ENCODE results near the gene HSD17B1.

The HSD17B1 gene

DNA sequence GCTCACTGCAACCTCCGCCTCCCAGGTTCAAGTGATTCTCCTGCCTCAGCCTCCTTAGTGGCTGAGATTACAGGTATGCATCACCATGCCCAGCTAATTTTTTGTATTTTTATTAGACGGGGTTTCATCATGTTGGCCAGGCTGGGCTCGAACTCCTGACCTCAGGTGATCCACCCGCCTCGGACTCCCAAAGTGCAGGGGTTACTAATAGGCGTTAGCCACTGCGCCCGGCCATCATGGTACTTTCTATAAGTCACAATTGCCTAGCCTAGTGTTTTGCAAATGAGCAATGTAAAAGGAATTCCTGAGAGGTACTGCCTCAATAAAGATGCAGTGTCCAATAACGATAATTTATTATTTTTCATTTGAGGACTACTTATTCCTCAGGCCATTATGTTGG lies 38.7 kb downstream of the HSD17B1 start:
- H3K9me2 ChIP-seq (ENCODE audit: low read depth, low read length) = no peaks in the 10 kb centered on the region
- no peak overlapping the region for H2AFZ ChIP-seq (ENCODE audit: low read length)
- H3K27me3 ChIP-seq (ENCODE audit: insufficient read depth, low read length) = no peaks in the 10 kb centered on the region
- TF ChIP-seq, protein P1, sequence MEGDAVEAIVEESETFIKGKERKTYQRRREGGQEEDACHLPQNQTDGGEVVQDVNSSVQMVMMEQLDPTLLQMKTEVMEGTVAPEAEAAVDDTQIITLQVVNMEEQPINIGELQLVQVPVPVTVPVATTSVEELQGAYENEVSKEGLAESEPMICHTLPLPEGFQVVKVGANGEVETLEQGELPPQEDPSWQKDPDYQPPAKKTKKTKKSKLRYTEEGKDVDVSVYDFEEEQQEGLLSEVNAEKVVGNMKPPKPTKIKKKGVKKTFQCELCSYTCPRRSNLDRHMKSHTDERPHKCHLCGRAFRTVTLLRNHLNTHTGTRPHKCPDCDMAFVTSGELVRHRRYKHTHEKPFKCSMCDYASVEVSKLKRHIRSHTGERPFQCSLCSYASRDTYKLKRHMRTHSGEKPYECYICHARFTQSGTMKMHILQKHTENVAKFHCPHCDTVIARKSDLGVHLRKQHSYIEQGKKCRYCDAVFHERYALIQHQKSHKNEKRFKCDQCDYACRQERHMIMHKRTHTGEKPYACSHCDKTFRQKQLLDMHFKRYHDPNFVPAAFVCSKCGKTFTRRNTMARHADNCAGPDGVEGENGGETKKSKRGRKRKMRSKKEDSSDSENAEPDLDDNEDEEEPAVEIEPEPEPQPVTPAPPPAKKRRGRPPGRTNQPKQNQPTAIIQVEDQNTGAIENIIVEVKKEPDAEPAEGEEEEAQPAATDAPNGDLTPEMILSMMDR (IDR thresholded peaks at IDR 0.05; ENCODE audit: low read length) = no peak
- TF ChIP-seq EZH2 (IDR thresholded peaks at IDR 0.05; ENCODE audit: borderline replicate concordance, low read length) = no peak
- H3K4me2 ChIP-seq (ENCODE audit: low read length) = no peak overlapping the region
- no peaks in the 10 kb centered on the region for H3K9me3 ChIP-seq (ENCODE audit: low read length)
- H3K79me2 ChIP-seq (ENCODE audit: insufficient read depth, low read length) = no peaks in the 10 kb centered on the region
- peaks cover 15% of the 10 kb centered on the region for H3K4me1 ChIP-seq (ENCODE audit: insufficient read depth, low read length, severe bottlenecking)
- H3K27ac ChIP-seq (ENCODE audit: low read depth, low read length, poor library complexity, severe bottlenecking) = no peak overlapping the region
- no peak overlapping the region for H3K4me3 ChIP-seq (ENCODE audit: low read depth, low read length, poor library complexity, severe bottlenecking)
- peaks cover 66% of the 10 kb centered on the region for H3K36me3 ChIP-seq (ENCODE audit: insufficient read depth, low read length)
- H4K20me1 ChIP-seq (ENCODE audit: insufficient read depth, low read length) = no peaks in the 10 kb centered on the region
- H3K9ac ChIP-seq (ENCODE audit: low read length) = no peak overlapping the region
- no peaks in the 10 kb centered on the region for H3F3A ChIP-seq (ENCODE audit: insufficient read depth, low read length)

DNA sequence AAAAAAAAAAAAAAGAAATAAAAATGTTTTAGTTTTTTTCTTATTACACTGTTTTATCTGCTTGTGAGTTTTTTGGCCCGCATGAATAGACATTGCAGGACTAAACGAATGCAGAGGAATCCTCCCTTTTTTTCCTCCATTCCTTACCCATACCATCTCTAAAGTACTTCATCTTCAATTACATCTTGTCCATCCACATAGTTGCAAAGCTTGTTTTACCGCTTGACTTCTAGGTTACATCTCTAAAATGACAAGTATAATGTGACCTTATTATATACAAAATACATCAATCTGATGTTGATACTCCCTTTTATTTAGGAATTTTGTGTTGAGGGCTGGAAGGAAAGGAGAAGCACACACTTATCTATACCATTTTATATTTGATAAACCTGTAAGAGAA lies 43.7 kb downstream of the HSD17B1 start:
- no peak overlapping the region for H3K4me3 ChIP-seq (ENCODE audit: low read depth, low read length, poor library complexity, severe bottlenecking)
- H3K9me3 ChIP-seq (ENCODE audit: low read length) = no peaks in the 10 kb centered on the region
- H3K4me1 ChIP-seq (ENCODE audit: insufficient read depth, low read length, severe bottlenecking) = no peaks in the 10 kb centered on the region
- no peak overlapping the region for H2AFZ ChIP-seq (ENCODE audit: low read length)
- H3K36me3 ChIP-seq (ENCODE audit: insufficient read depth, low read length) = peaks cover 34% of the 10 kb centered on the region; the same call in 1 of the 2 replicates
- H3K79me2 ChIP-seq (ENCODE audit: insufficient read depth, low read length) = peaks cover 20% of the 10 kb centered on the region
- H4K20me1 ChIP-seq (ENCODE audit: insufficient read depth, low read length) = no peaks in the 10 kb centered on the region
- H3F3A ChIP-seq (ENCODE audit: insufficient read depth, low read length) = no peaks in the 10 kb centered on the region
- H3K27ac ChIP-seq (ENCODE audit: low read depth, low read length, poor library complexity, severe bottlenecking) = no peak overlapping the region
- no peaks in the 10 kb centered on the region for H3K9me2 ChIP-seq (ENCODE audit: low read depth, low read length)
- no peak for TF ChIP-seq EZH2 (IDR thresholded peaks at IDR 0.05; ENCODE audit: borderline replicate concordance, low read length)
- no peak overlapping the region for H3K4me2 ChIP-seq (ENCODE audit: low read length)
- no peaks in the 10 kb centered on the region for H3K27me3 ChIP-seq (ENCODE audit: insufficient read depth, low read length)
- no peak overlapping the region for H3K9ac ChIP-seq (ENCODE audit: low read length)

DNA sequence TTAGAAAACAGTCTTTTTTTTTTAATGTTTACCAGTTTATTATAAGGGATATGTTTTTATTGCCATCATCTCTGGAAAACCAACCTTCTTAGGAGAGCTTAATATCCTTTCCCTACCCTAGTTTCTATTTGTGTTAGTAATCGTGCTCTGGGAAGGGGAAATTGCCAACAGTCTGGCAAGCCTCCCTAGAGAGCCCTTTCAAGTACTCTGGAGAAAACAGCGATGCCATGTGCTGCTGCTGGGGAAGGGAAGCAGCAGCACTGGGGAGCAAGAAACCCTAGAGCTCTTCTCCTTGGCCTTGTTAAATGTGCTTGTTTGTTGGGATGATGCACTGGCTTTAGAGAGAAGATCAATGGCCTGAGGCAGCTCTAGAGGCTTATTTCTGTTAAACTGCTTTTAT lies 46.2 kb downstream of the HSD17B1 start:
- Histone ChIP-seq H3K4me2 (ENCODE audit: low read length) (no peak overlapping the region), H3K9me2 (ENCODE audit: low read depth, low read length) (no peaks in the 10 kb centered on the region), H3K9me3 (ENCODE audit: low read length) (no peaks in the 10 kb centered on the region), H3F3A (ENCODE audit: insufficient read depth, low read length) (no peaks in the 10 kb centered on the region), H3K27ac (ENCODE audit: low read depth, low read length, poor library complexity, severe bottlenecking) (no peak overlapping the region), H3K79me2 (ENCODE audit: insufficient read depth, low read length) (peaks cover 41% of the 10 kb centered on the region), H3K36me3 (ENCODE audit: insufficient read depth, low read length) (peaks cover 29% of the 10 kb centered on the region), H3K4me3 (ENCODE audit: low read depth, low read length, poor library complexity, severe bottlenecking) (no peak overlapping the region), H2AFZ (ENCODE audit: low read length) (no peak overlapping the region), H4K20me1 (ENCODE audit: insufficient read depth, low read length) (no peaks in the 10 kb centered on the region), H3K27me3 (ENCODE audit: insufficient read depth, low read length) (no peaks in the 10 kb centered on the region), H3K9ac (ENCODE audit: low read length) (no peak overlapping the region), H3K4me1 (ENCODE audit: insufficient read depth, low read length, severe bottlenecking) (peaks cover 10% of the 10 kb centered on the region)
- TF ChIP-seq, protein P1 (IDR thresholded peaks at IDR 0.05; ENCODE audit: low read length) = no peak
- no peak for TF ChIP-seq EZH2 (IDR thresholded peaks at IDR 0.05; ENCODE audit: borderline replicate concordance, low read length)

DNA sequence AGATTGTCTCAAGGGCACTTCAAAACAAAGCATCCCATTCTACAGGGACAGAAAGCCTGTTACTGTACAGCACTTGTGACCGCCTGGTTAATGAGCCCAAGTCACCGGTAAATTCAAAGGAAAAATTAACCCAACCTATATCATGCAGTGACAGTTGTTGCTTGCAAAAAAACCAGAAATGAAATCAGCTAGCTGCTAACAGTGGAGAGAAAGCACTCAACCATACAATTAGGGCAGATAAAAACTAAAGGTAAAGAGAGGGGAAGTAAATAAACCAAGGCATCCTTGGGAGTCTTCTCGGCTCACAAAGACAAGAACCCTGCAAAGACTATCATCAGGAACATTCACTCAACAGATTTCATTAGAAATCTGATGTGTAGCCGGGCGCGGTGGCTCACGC lies 50.6 kb downstream of the HSD17B1 start:
- Histone ChIP-seq H3K36me3 (ENCODE audit: insufficient read depth, low read length) (peaks cover 22% of the 10 kb centered on the region), H3K79me2 (ENCODE audit: insufficient read depth, low read length) (peaks cover 81% of the 10 kb centered on the region), H3K27me3 (ENCODE audit: insufficient read depth, low read length) (no peaks in the 10 kb centered on the region), H3K4me1 (ENCODE audit: insufficient read depth, low read length, severe bottlenecking) (peaks cover 54% of the 10 kb centered on the region), H3K4me2 (ENCODE audit: low read length) (peak overlapping the region; percentile 49), H3F3A (ENCODE audit: insufficient read depth, low read length) (peaks cover 11% of the 10 kb centered on the region), H3K9me3 (ENCODE audit: low read length) (no peaks in the 10 kb centered on the region), H2AFZ (ENCODE audit: low read length) (no peak overlapping the region), H4K20me1 (ENCODE audit: insufficient read depth, low read length) (no peaks in the 10 kb centered on the region), H3K4me3 (ENCODE audit: low read depth, low read length, poor library complexity, severe bottlenecking) (peak overlapping the region; percentile 37), H3K9me2 (ENCODE audit: low read depth, low read length) (no peaks in the 10 kb centered on the region), H3K9ac (ENCODE audit: low read length) (no peak overlapping the region; the same call in 1 of the 2 replicates), H3K27ac (ENCODE audit: low read depth, low read length, poor library complexity, severe bottlenecking) (peak overlapping the region; percentile 74)
- TF ChIP-seq, protein P1 (IDR thresholded peaks at IDR 0.05; ENCODE audit: low read length) = no peak
- TF ChIP-seq EZH2 (IDR thresholded peaks at IDR 0.05; ENCODE audit: borderline replicate concordance, low read length) = no peak
